Measurements from ENCODE around the gene NFIB.

The NFIB gene

GRCh38 chr9:14209399-14210345 lies 104.3 kb downstream of the NFIB start:
- DNase-seq = no peak

GRCh38 chr9:14207352-14207995 lies 106.5 kb downstream of the NFIB start:
- no peak for DNase-seq

GRCh38 chr9:14205463-14205862 lies 108.5 kb downstream of the NFIB start:
- DNase-seq = no peak

GRCh38 chr9:14203356-14204056 lies 110.4 kb downstream of the NFIB start:
- DNase-seq = no peak

GRCh38 chr9:14198841-14199455 lies 115.0 kb downstream of the NFIB start:
- DNase-seq = no peak

- no peak for DNase-seq
These were observed 115.7 kb downstream of the NFIB start for GRCh38 chr9:14198047-14198840.

GRCh38 chr9:14197325-14197858 lies 116.5 kb downstream of the NFIB start:
- no peak for DNase-seq

GRCh38 chr9:14193328-14193990 lies 120.5 kb downstream of the NFIB start:
- DNase-seq = no peak

GRCh38 chr9:14192556-14192955 lies 121.4 kb downstream of the NFIB start:
- DNase-seq = no peak

- DNase-seq = no peak
These were observed 122.4 kb downstream of the NFIB start for GRCh38 chr9:14191512-14191911.

GRCh38 chr9:14190240-14190639 lies 123.7 kb downstream of the NFIB start:
- DNase-seq = no peak

- DNase-seq = no peak
These were observed 124.4 kb downstream of the NFIB start for GRCh38 chr9:14189578-14189977.

GRCh38 chr9:14189146-14189545 lies 124.8 kb downstream of the NFIB start:
- DNase-seq = no peak

GRCh38 chr9:14188538-14188937 lies 125.4 kb downstream of the NFIB start:
- DNase-seq = no peak

- no peak for DNase-seq
These were observed 125.9 kb downstream of the NFIB start for GRCh38 chr9:14188011-14188410.

GRCh38 chr9:14186096-14186495 lies 127.8 kb downstream of the NFIB start:
- DNase-seq = no peak

GRCh38 chr9:14185016-14185415 lies 128.9 kb downstream of the NFIB start:
- no peak for DNase-seq

- DNase-seq = no peak
These were observed 130.9 kb downstream of the NFIB start for GRCh38 chr9:14183001-14183400.

- DNase-seq = no peak
These were observed 132.9 kb downstream of the NFIB start for GRCh38 chr9:14180960-14181537.

- DNase-seq = no peak
These were observed 133.6 kb downstream of the NFIB start for GRCh38 chr9:14180093-14180959.

All from activated effector memory CD4-positive, alpha-beta T cell treated with anti-CD3 and anti-CD28 coated beads, Interleukin-2, amount 50 U/mL, for 16 hours (primary cell).